Thyroid gland (tissue), 4 donors: Measurements from ENCODE around the gene FCHSD2.

Experiments used
- CTCF ChIP-seq, 6 experiments: fragments of 200-600 bp in 3 of 6; fragments of 450-650 bp in 3 of 6; sonication (generic) in 3 of 6; IDR thresholded peaks; one replicate each; pipeline ENCODE4 v1.5.1; 2016 to 2019; ENCODE audit warnings: antibody characterized with exemption in 6 of 6, mild to moderate bottlenecking in 2 of 6, inconsistent platforms in 1 of 6, moderate library complexity in 1 of 6
- POLR2A ChIP-seq, 2 donors: fragments of 450-650 bp; IDR thresholded peaks; one replicate each; pipeline ENCODE4 v1.6.1; 2017; ENCODE audit warnings: antibody characterized with exemption in 2 of 2, mild to moderate bottlenecking in 2 of 2, moderate library complexity in 1 of 2

- TF ChIP-seq CTCF (IDR thresholded peaks at IDR 0.05) (no peak), POLR2A (IDR thresholded peaks at IDR 0.05) (no peak)
Measured at GRCh38 chr11:72833811-72834493, 308.2 kb downstream of the FCHSD2 start.
